ENCODE data around the gene TMEM74B.

TMEM74B gene

DNA sequence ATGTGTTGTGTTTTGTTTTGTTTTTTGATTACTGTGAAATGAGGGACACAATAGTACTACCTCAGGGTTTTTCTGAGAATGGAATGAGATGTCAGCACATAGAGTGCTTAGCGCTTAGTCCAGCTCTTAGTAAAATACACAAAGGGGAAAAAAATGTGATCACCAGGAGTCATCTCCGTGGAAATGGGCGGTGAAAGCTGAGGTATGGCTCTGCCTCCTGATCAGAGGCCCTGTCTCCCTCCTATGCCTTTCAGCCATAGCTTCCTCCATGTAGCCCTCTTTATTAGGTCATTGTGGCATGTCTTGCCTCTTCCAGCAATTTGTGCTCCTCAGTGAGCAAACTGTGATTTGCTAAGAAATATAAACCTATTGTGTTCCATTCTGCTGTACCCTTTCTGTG is 53.4 kb downstream of the TMEM74B start:
- no peak for DNase-seq

DNA sequence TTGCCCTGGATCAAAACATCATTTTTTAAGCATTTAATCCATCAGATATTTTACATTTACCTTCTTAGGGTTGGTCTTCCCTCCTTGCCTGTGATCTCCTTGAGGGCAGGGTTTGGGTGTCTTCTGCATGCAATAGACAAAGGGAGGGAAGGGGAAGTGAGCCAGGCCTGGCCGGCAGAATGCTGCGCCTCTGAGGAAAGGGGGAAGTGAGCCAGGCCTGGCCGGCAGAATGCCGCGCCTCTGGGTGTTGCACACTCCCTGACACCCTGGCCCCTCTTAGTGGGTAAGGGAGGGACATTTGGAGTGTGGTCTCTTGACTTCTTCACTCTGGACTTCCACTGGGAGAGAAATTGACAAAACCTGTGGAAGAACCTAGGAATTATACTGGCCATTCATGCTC is 53.9 kb downstream of the TMEM74B start:
- DNase-seq: no peak

All from NCI-H774 (cell line).